Vagina (tissue), 2 donors: ENCODE data around the gene ZNF280B. TPM values are rescaled to one million over a fixed set of nuclear protein-coding genes. Genes with fewer than 3 reads are reported as not detected.

ENCODE experiments used
- DNase-seq, 2 donors: peaks; one replicate each; pipeline ENCODE4 v3.0.0-alpha.2; 2017; ENCODE audit errors: extremely low spot score in 2 of 2
- H3K27ac ChIP-seq: fragments of 200-600 bp; sonication (generic); one replicate; pipeline ENCODE4 v1.5.1; 2019
- H3K27me3 ChIP-seq: fragments of 200-600 bp; sonication (generic); one replicate; pipeline ENCODE4 v1.5.1; 2019
- H3K36me3 ChIP-seq, 2 donors: fragments of 200-600 bp; sonication (generic); one replicate each; pipeline ENCODE4 v1.5.1; 2017 to 2019
- H3K4me1 ChIP-seq: fragments of 200-600 bp; sonication (generic); one replicate; pipeline ENCODE4 v1.5.1; 2019
- H3K4me3 ChIP-seq, 2 donors: fragments of 200-600 bp; sonication (generic); 1 replicate in 1 of 2; 2 replicates in 1 of 2; pipeline ENCODE4 v1.5.1; 2016 to 2019
- H3K9me3 ChIP-seq: fragments of 200-600 bp; sonication (generic); one replicate; pipeline ENCODE4 v1.5.1; 2019
- CTCF ChIP-seq, 3 experiments: fragments of 450-650 bp in 2 of 3; fragments of 200-600 bp in 1 of 3; sonication (generic) in 1 of 3; IDR thresholded peaks; one replicate each; pipeline ENCODE4 v1.5.1; 2017 to 2019; ENCODE audit warnings: antibody characterized with exemption in 3 of 3, mild to moderate bottlenecking in 2 of 3, moderate library complexity in 2 of 3
- POLR2A ChIP-seq, 2 donors: fragments of 450-650 bp; IDR thresholded peaks; one replicate each; pipeline ENCODE4 v1.6.1; 2017; ENCODE audit warnings: antibody characterized with exemption in 2 of 2, mild to moderate bottlenecking in 2 of 2, moderate library complexity in 2 of 2
- POLR2AphosphoS5 ChIP-seq, 2 donors: sonication (generic); formaldehyde crosslinking; IDR thresholded peaks; one replicate each; pipeline ENCODE4 v1.9.0; 2017; ENCODE audit warnings: antibody characterized with exemption in 2 of 2, mild to moderate bottlenecking in 2 of 2, low read depth in 1 of 2; ENCODE audit not compliant: insufficient read depth in 1 of 2
- intact Hi-C: fragments of 100-400 bp; cut with DNase I; formaldehyde crosslinking; loops from one replicate; pipeline ENCODE4 v1.15.1; 2023
- total RNA-seq: library from RNA; depleted of rRNA; stranded (reverse); fragments of >200 nt; gene quantifications from one replicate; pipeline ENCODE4 v1.2.3, GENCODE V29; 2016

Gene ZNF280B
- total RNA-seq, 1 donor from 2014 or later, result 0.25 TPM

- H3K4me1 ChIP-seq, result no peaks in the 10 kb centered on the region
- H3K27me3 ChIP-seq, result no peaks in the 10 kb centered on the region
- H3K36me3 ChIP-seq, result no peaks in the 10 kb centered on the region
- DNase-seq, result no peak
- no peaks in the 10 kb centered on the region for H3K9me3 ChIP-seq
- TF ChIP-seq POLR2A (IDR thresholded peaks at IDR 0.05) (no peak), CTCF (IDR thresholded peaks at IDR 0.05) (no peak), POLR2AphosphoS5 (IDR thresholded peaks at IDR 0.05; ENCODE audit: insufficient read depth in 1 of 2, low read depth in 1 of 2) (no peak)
- intact Hi-C loops, result no loop called here
- no peak overlapping the region for H3K4me3 ChIP-seq
- no peak overlapping the region for H3K27ac ChIP-seq
Observed at GRCh38 chr22:22546490-22546889, 37.9 kb upstream of the ZNF280B start.

GRCh38 chr22:22545084-22545483, 36.5 kb upstream of the ZNF280B start:
- no peak for DNase-seq
- H3K36me3 ChIP-seq, result no peaks in the 10 kb centered on the region
- H3K27me3 ChIP-seq, result no peaks in the 10 kb centered on the region
- H3K9me3 ChIP-seq, result no peaks in the 10 kb centered on the region
- intact Hi-C loops, result no loop called here
- no peak overlapping the region for H3K27ac ChIP-seq
- TF ChIP-seq POLR2AphosphoS5 (IDR thresholded peaks at IDR 0.05; ENCODE audit: insufficient read depth in 1 of 2, low read depth in 1 of 2) (no peak), POLR2A (IDR thresholded peaks at IDR 0.05) (no peak), CTCF (IDR thresholded peaks at IDR 0.05) (no peak)
- H3K4me3 ChIP-seq, result no peak overlapping the region
- no peaks in the 10 kb centered on the region for H3K4me1 ChIP-seq

GRCh38 chr22:22538226-22538989, 29.9 kb upstream of the ZNF280B start:
- H3K27ac ChIP-seq, result no peak overlapping the region
- H3K4me1 ChIP-seq, result no peaks in the 10 kb centered on the region
- H3K36me3 ChIP-seq, result no peaks in the 10 kb centered on the region
- intact Hi-C loops, result no loop called here
- DNase-seq, result no peak
- no peaks in the 10 kb centered on the region for H3K9me3 ChIP-seq
- H3K27me3 ChIP-seq, result no peaks in the 10 kb centered on the region
- TF ChIP-seq POLR2A (IDR thresholded peaks at IDR 0.05) (no peak), CTCF (IDR thresholded peaks at IDR 0.05) (no peak), POLR2AphosphoS5 (IDR thresholded peaks at IDR 0.05; ENCODE audit: insufficient read depth in 1 of 2, low read depth in 1 of 2) (no peak)
- H3K4me3 ChIP-seq, result no peak overlapping the region

GRCh38 chr22:22536916-22537315, 28.4 kb upstream of the ZNF280B start:
- no peak for TF ChIP-seq POLR2A (IDR thresholded peaks at IDR 0.05)
- no peak for TF ChIP-seq POLR2AphosphoS5 (IDR thresholded peaks at IDR 0.05; ENCODE audit: insufficient read depth in 1 of 2, low read depth in 1 of 2)
- TF ChIP-seq CTCF (IDR thresholded peaks at IDR 0.05), result no peak
- no peaks in the 10 kb centered on the region for H3K4me1 ChIP-seq
- no peak overlapping the region for H3K27ac ChIP-seq
- no peaks in the 10 kb centered on the region for H3K36me3 ChIP-seq
- H3K27me3 ChIP-seq, result no peaks in the 10 kb centered on the region
- no peak overlapping the region for H3K4me3 ChIP-seq
- no peaks in the 10 kb centered on the region for H3K9me3 ChIP-seq
- intact Hi-C loops, result no loop called here
- no peak for DNase-seq

- Histone ChIP-seq H3K4me1 (no peaks in the 10 kb centered on the region), H3K9me3 (no peaks in the 10 kb centered on the region), H3K27ac (no peak overlapping the region), H3K4me3 (no peak overlapping the region), H3K27me3 (no peaks in the 10 kb centered on the region), H3K36me3 (no peaks in the 10 kb centered on the region)
- intact Hi-C loops, result no loop called here
- no peak for DNase-seq
- no peak for TF ChIP-seq POLR2AphosphoS5 (IDR thresholded peaks at IDR 0.05; ENCODE audit: insufficient read depth in 1 of 2, low read depth in 1 of 2)
- TF ChIP-seq POLR2A (IDR thresholded peaks at IDR 0.05), result no peak
- no peak for TF ChIP-seq CTCF (IDR thresholded peaks at IDR 0.05)
Observed at GRCh38 chr22:22536515-22536914, 28.0 kb upstream of the ZNF280B start.
